Dermis blood vessel endothelial cell (primary cell): ENCODE data around the gene POLR3H. TPM values are rescaled to one million over a fixed set of nuclear protein-coding genes. Genes with fewer than 3 reads are reported as not detected.

Source experiments
- DNase-seq: peaks from one replicate; pipeline ENCODE4 v3.0.0; 2010
- total RNA-seq: library from RNA; depleted of rRNA; stranded (reverse); fragments of >200 nt; gene quantifications from 2 replicates; pipeline ENCODE4 v1.2.3, GENCODE V29; 2014

POLR3H gene
- total RNA-seq, 1 donor from 2014 or later: 11.7 TPM

GRCh38 chr22:41481131-41481830, 63.0 kb downstream of the POLR3H start:
- no peak for DNase-seq

GRCh38 chr22:41480397-41480735, 63.9 kb downstream of the POLR3H start:
- no peak for DNase-seq

- DNase-seq: peak; percentile 26
These were observed 64.4 kb downstream of the POLR3H start for GRCh38 chr22:41479671-41480396.

DNA sequence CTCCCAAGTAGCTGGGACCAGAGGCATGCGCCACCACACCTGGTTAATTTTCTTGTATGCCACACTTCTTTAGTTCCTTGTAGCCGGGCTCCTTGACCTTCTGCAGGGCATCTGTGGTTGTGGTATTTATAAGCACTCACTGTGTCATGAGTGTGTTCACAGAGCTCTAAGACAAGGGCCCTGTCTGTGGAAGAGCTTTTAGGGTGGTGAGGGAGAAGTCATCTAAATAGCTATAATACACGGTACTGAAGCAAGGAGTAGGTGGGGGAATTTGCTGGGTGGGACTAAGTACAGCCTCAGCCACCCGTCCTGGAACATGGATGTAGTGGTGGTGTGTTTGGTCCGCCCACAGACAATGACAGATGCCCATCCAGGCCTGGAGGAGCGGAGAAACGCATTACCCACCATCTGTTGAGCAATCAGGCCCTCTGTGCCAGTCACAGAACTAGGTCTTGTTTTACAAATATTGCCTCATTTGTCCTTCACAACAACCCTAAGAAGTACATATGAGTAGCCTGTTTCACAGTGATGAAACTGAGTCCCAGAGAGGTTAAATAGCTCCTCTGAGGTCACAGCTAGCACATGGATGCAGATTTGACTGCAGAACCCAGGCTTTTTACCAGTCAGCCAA, 65.3 kb downstream of the POLR3H start:
- no peak for DNase-seq

GRCh38 chr22:41478473-41478872, 65.8 kb downstream of the POLR3H start:
- no peak for DNase-seq

Other genes with a start within 250 kb of the POLR3H start
- gene ZC3H7B, start 242.9 kb downstream of the POLR3H start, total RNA-seq: 68.4 and 102 TPM in 2 replicates
- 4.3 and 7.4 TPM in 2 replicates for gene TEF, start 162.5 kb downstream of the POLR3H start, total RNA-seq
- 18.0 and 25.7 TPM in 2 replicates for gene TOB2, start 97.7 kb downstream of the POLR3H start, total RNA-seq
- 63.8 and 76.2 TPM in 2 replicates for gene PHF5A, start 75.8 kb downstream of the POLR3H start, total RNA-seq
- gene ACO2, start 75.4 kb downstream of the POLR3H start, total RNA-seq: 75.0 and 114 TPM in 2 replicates
- gene CSDC2, start 16.5 kb upstream of the POLR3H start, total RNA-seq: not detected in 2 replicates
- 2.3 and 3.6 TPM in 2 replicates for gene PMM1, start 45.4 kb upstream of the POLR3H start, total RNA-seq
- gene DESI1, start 76.6 kb upstream of the POLR3H start, total RNA-seq: 16.5 and 26.7 TPM in 2 replicates
- 343 and 459 TPM in 2 replicates for gene XRCC6, start 76.8 kb upstream of the POLR3H start, total RNA-seq
- 74.9 and 77.6 TPM in 2 replicates for gene SNU13, start 144.4 kb upstream of the POLR3H start, total RNA-seq
- gene MEI1, start 155.0 kb upstream of the POLR3H start, total RNA-seq: 0.51 and 2.0 TPM in 2 replicates